PFSK-1 (cell line): ENCODE measurements around the gene MC2R.

Experiments used
- FOXP2 ChIP-seq: optimal IDR thresholded peaks from 2 replicates; pipeline ENCODE3; 2011; ENCODE audit warnings: borderline replicate concordance, control low read depth, inconsistent platforms; ENCODE audit not compliant: insufficient read depth; ENCODE audit errors: extremely low read length, extremely low read depth
- POLR2AphosphoS5 ChIP-seq: IDR thresholded peaks from 2 replicates; pipeline ENCODE4 v1.6.1; 2012; ENCODE audit warnings: low read depth, mild to moderate bottlenecking, control low read depth, low read length, moderate library complexity
- REST ChIP-seq, 2 experiments: IDR thresholded peaks; 2 replicates each; pipeline versions ENCODE4 v1.6.1 to v1.8.0; 2011 to 2012; ENCODE audit warnings: low read depth in 2 of 2, low read length in 2 of 2, control low read depth in 1 of 2, inconsistent platforms in 1 of 2, mild to moderate bottlenecking in 1 of 2, moderate library complexity in 1 of 2; ENCODE audit not compliant: insufficient read depth in 1 of 2
- TAF1 ChIP-seq: IDR thresholded peaks from 2 replicates; pipeline ENCODE4 v1.6.1; 2012; ENCODE audit warnings: low read length, control low read depth, borderline replicate concordance; ENCODE audit not compliant: insufficient read depth

- TF ChIP-seq TAF1 (no peak), REST (IDR thresholded peaks at IDR 0.05; ENCODE audit: insufficient read depth in 1 of 2, low read depth in 2 of 2, low read length in 2 of 2) (no peak), FOXP2 (no peak), POLR2AphosphoS5 (no peak)
These were observed 2.7 kb downstream of the MC2R start for GRCh38 chr18:13912601-13913000.
